ENCODE data around the gene FCGR1A.
"Not testable (repeated sequence)": the region's sequence is repeated elsewhere in the genome, so short reads cannot be mapped to it uniquely, and the experiment has no call there.

FCGR1A gene

GRCh38 chr1:149812893-149813801 lies 30.7 kb downstream of the FCGR1A start:
- Histone ChIP-seq H3K4me3 (ENCODE audit: control insufficient read depth in 1 of 7, extremely low read depth in 1 of 7, insufficient read depth in 4 of 7, low read depth in 2 of 7, low read length in 6 of 7) (peak overlapping the region in 6 of 7 experiments; percentile 42 to 73 (median 56)), H3K27ac (ENCODE audit: insufficient read depth in 1 of 2, low read depth in 1 of 2, low read length in 2 of 2, poor library complexity in 1 of 2, severe bottlenecking in 2 of 2) (peak overlapping the region in 1 of 2 experiments; percentile 73)
- H3K9me3 ChIP-seq (ENCODE audit: control extremely low read depth in 1 of 5, control insufficient read depth in 4 of 5, insufficient read depth in 2 of 5, low read depth in 1 of 5, low read length in 4 of 5); H3K36me3 ChIP-seq (ENCODE audit: control insufficient read depth in 4 of 4, insufficient read depth in 4 of 4, low read length in 3 of 4); POLR2A ChIA-PET; H3K27me3 ChIP-seq (replicated peaks in 2 of 5; ENCODE audit: control insufficient read depth in 4 of 5, insufficient read depth in 5 of 5, low read length in 4 of 5); H3K4me1 ChIP-seq (ENCODE audit: control extremely low read depth in 1 of 4, control insufficient read depth in 4 of 4, insufficient read depth in 4 of 4, low read length in 3 of 4); CTCF ChIA-PET: not testable (repeated sequence)
- 0% methylated on average over 2 of the region's 62 CpGs for WGBS (ENCODE audit: insufficient coverage)
- peak; percentile 79 to 92 (median 88) for DNase-seq

DNA sequence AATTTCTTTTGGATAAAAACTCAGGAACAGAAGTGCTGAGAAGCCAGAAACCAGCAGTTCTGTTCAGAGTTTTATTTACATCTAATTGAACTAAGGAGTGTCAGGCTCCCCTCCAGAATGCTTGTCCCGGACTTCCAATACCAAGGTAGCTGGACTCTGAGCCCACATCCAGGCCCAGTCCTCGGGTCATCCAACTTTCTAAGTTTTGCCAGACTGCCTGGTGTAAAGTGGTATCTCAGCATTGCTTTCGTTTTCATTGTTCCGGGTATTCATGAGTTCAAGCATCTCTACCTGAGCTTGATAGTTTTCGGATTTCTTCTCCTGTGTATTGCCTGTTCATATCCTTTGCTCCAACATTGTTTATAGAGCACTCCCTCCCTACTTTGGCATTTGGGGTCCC lies 37.9 kb downstream of the FCGR1A start:
- H3K9me3 ChIP-seq (ENCODE audit: control extremely low read depth in 1 of 5, control insufficient read depth in 4 of 5, insufficient read depth in 2 of 5, low read depth in 1 of 5, low read length in 4 of 5); H3K27ac ChIP-seq (ENCODE audit: insufficient read depth in 1 of 2, low read depth in 1 of 2, low read length in 2 of 2, poor library complexity in 1 of 2, severe bottlenecking in 2 of 2); H3K27me3 ChIP-seq (replicated peaks in 2 of 5; ENCODE audit: control insufficient read depth in 4 of 5, insufficient read depth in 5 of 5, low read length in 4 of 5); DNase-seq; H3K36me3 ChIP-seq (ENCODE audit: control insufficient read depth in 4 of 4, insufficient read depth in 4 of 4, low read length in 3 of 4); POLR2A ChIA-PET; CTCF ChIA-PET; H3K4me3 ChIP-seq (ENCODE audit: control insufficient read depth in 1 of 7, extremely low read depth in 1 of 7, insufficient read depth in 4 of 7, low read depth in 2 of 7, low read length in 6 of 7); H3K4me1 ChIP-seq (ENCODE audit: control extremely low read depth in 1 of 4, control insufficient read depth in 4 of 4, insufficient read depth in 4 of 4, low read length in 3 of 4): not testable (repeated sequence)
- WGBS (ENCODE audit: insufficient coverage) = no CpG with 5 or more reads among the region's 5 CpGs

GRCh38 chr1:149826555-149826954 lies 44.1 kb downstream of the FCGR1A start:
- H3K27me3 ChIP-seq (replicated peaks in 2 of 5; ENCODE audit: control insufficient read depth in 4 of 5, insufficient read depth in 5 of 5, low read length in 4 of 5); H3K27ac ChIP-seq (ENCODE audit: insufficient read depth in 1 of 2, low read depth in 1 of 2, low read length in 2 of 2, poor library complexity in 1 of 2, severe bottlenecking in 2 of 2); H3K9me3 ChIP-seq (ENCODE audit: control extremely low read depth in 1 of 5, control insufficient read depth in 4 of 5, insufficient read depth in 2 of 5, low read depth in 1 of 5, low read length in 4 of 5); H3K4me1 ChIP-seq (ENCODE audit: control extremely low read depth in 1 of 4, control insufficient read depth in 4 of 4, insufficient read depth in 4 of 4, low read length in 3 of 4); H3K4me3 ChIP-seq (ENCODE audit: control insufficient read depth in 1 of 7, extremely low read depth in 1 of 7, insufficient read depth in 4 of 7, low read depth in 2 of 7, low read length in 6 of 7); POLR2A ChIA-PET; DNase-seq; CTCF ChIA-PET; H3K36me3 ChIP-seq (ENCODE audit: control insufficient read depth in 4 of 4, insufficient read depth in 4 of 4, low read length in 3 of 4): not testable (repeated sequence)
- WGBS (ENCODE audit: insufficient coverage) = no CpG with 5 or more reads among the region's 2 CpGs

- CTCF ChIA-PET; H3K27ac ChIP-seq (ENCODE audit: insufficient read depth in 1 of 2, low read depth in 1 of 2, low read length in 2 of 2, poor library complexity in 1 of 2, severe bottlenecking in 2 of 2); H3K36me3 ChIP-seq (ENCODE audit: control insufficient read depth in 4 of 4, insufficient read depth in 4 of 4, low read length in 3 of 4); POLR2A ChIA-PET; H3K4me3 ChIP-seq (ENCODE audit: control insufficient read depth in 1 of 7, extremely low read depth in 1 of 7, insufficient read depth in 4 of 7, low read depth in 2 of 7, low read length in 6 of 7); H3K9me3 ChIP-seq (ENCODE audit: control extremely low read depth in 1 of 5, control insufficient read depth in 4 of 5, insufficient read depth in 2 of 5, low read depth in 1 of 5, low read length in 4 of 5); DNase-seq; H3K4me1 ChIP-seq (ENCODE audit: control extremely low read depth in 1 of 4, control insufficient read depth in 4 of 4, insufficient read depth in 4 of 4, low read length in 3 of 4); H3K27me3 ChIP-seq (replicated peaks in 2 of 5; ENCODE audit: control insufficient read depth in 4 of 5, insufficient read depth in 5 of 5, low read length in 4 of 5): not testable (repeated sequence)
- no CpG with 5 or more reads among the region's 32 CpGs for WGBS (ENCODE audit: insufficient coverage)
Measured at GRCh38 chr1:149831764-149832315, 49.3 kb downstream of the FCGR1A start.

- DNase-seq; POLR2A ChIA-PET; H3K36me3 ChIP-seq (ENCODE audit: control insufficient read depth in 4 of 4, insufficient read depth in 4 of 4, low read length in 3 of 4); H3K27me3 ChIP-seq (replicated peaks in 2 of 5; ENCODE audit: control insufficient read depth in 4 of 5, insufficient read depth in 5 of 5, low read length in 4 of 5); H3K4me1 ChIP-seq (ENCODE audit: control extremely low read depth in 1 of 4, control insufficient read depth in 4 of 4, insufficient read depth in 4 of 4, low read length in 3 of 4); H3K27ac ChIP-seq (ENCODE audit: insufficient read depth in 1 of 2, low read depth in 1 of 2, low read length in 2 of 2, poor library complexity in 1 of 2, severe bottlenecking in 2 of 2); CTCF ChIA-PET; H3K9me3 ChIP-seq (ENCODE audit: control extremely low read depth in 1 of 5, control insufficient read depth in 4 of 5, insufficient read depth in 2 of 5, low read depth in 1 of 5, low read length in 4 of 5); H3K4me3 ChIP-seq (ENCODE audit: control insufficient read depth in 1 of 7, extremely low read depth in 1 of 7, insufficient read depth in 4 of 7, low read depth in 2 of 7, low read length in 6 of 7): not testable (repeated sequence)
- no CpG with 5 or more reads among the region's 55 CpGs for WGBS (ENCODE audit: insufficient coverage)
Measured at GRCh38 chr1:149832316-149833126, 50.0 kb downstream of the FCGR1A start.

DNA sequence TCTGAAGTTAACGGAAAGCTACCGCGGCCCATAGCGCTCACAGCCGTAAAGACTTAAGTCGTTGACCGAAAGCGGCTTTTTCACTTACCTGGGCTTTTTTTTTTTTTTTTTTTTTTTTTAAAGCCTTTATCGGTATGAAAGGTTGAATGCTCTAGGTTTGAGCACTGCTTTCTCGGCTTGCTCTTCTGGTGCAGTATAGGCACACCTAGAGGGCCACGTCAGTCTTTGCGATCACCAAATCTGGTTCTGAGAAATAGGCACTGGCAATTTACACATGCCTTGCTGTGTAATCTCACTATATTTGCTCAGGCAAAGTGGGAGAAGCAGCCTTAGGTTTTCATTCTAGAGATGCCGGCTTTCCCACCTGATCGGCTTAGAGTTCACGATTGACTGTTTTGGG lies 50.6 kb downstream of the FCGR1A start:
- H3K9me3 ChIP-seq (ENCODE audit: control extremely low read depth in 1 of 5, control insufficient read depth in 4 of 5, insufficient read depth in 2 of 5, low read depth in 1 of 5, low read length in 4 of 5); CTCF ChIA-PET; DNase-seq; H3K4me1 ChIP-seq (ENCODE audit: control extremely low read depth in 1 of 4, control insufficient read depth in 4 of 4, insufficient read depth in 4 of 4, low read length in 3 of 4); H3K27ac ChIP-seq (ENCODE audit: insufficient read depth in 1 of 2, low read depth in 1 of 2, low read length in 2 of 2, poor library complexity in 1 of 2, severe bottlenecking in 2 of 2); H3K27me3 ChIP-seq (replicated peaks in 2 of 5; ENCODE audit: control insufficient read depth in 4 of 5, insufficient read depth in 5 of 5, low read length in 4 of 5); H3K36me3 ChIP-seq (ENCODE audit: control insufficient read depth in 4 of 4, insufficient read depth in 4 of 4, low read length in 3 of 4); POLR2A ChIA-PET; H3K4me3 ChIP-seq (ENCODE audit: control insufficient read depth in 1 of 7, extremely low read depth in 1 of 7, insufficient read depth in 4 of 7, low read depth in 2 of 7, low read length in 6 of 7): not testable (repeated sequence)
- WGBS (ENCODE audit: insufficient coverage) = no CpG with 5 or more reads among the region's 15 CpGs

- peaks cover 17 to 28% (median 22%) of the 10 kb centered on the region in 4 experiments for H3K4me1 ChIP-seq (ENCODE audit: control extremely low read depth in 1 of 4, control insufficient read depth in 4 of 4, insufficient read depth in 4 of 4, low read length in 3 of 4)
- H3K36me3 ChIP-seq (ENCODE audit: control insufficient read depth in 4 of 4, insufficient read depth in 4 of 4, low read length in 3 of 4); H3K9me3 ChIP-seq (ENCODE audit: control extremely low read depth in 1 of 5, control insufficient read depth in 4 of 5, insufficient read depth in 2 of 5, low read depth in 1 of 5, low read length in 4 of 5); H3K27ac ChIP-seq (ENCODE audit: insufficient read depth in 1 of 2, low read depth in 1 of 2, low read length in 2 of 2, poor library complexity in 1 of 2, severe bottlenecking in 2 of 2); H3K27me3 ChIP-seq (replicated peaks in 2 of 5; ENCODE audit: control insufficient read depth in 4 of 5, insufficient read depth in 5 of 5, low read length in 4 of 5); POLR2A ChIA-PET; H3K4me3 ChIP-seq (ENCODE audit: control insufficient read depth in 1 of 7, extremely low read depth in 1 of 7, insufficient read depth in 4 of 7, low read depth in 2 of 7, low read length in 6 of 7); DNase-seq; CTCF ChIA-PET: not testable (repeated sequence)
- WGBS (ENCODE audit: insufficient coverage) = no CpG with 5 or more reads among the region's 26 CpGs
Measured at GRCh38 chr1:149841149-149841548, 58.7 kb downstream of the FCGR1A start.

Measured in common myeloid progenitor, CD34-positive (primary cell).